ENCODE data around the gene CYP20A1.
A peak's percentile ranks its signal among the peaks of the same experiment; 100 is the strongest.
"Not testable (repeated sequence)": the region's sequence is repeated elsewhere in the genome, so short reads cannot be mapped to it uniquely, and the experiment has no call there.

The CYP20A1 gene

DNA sequence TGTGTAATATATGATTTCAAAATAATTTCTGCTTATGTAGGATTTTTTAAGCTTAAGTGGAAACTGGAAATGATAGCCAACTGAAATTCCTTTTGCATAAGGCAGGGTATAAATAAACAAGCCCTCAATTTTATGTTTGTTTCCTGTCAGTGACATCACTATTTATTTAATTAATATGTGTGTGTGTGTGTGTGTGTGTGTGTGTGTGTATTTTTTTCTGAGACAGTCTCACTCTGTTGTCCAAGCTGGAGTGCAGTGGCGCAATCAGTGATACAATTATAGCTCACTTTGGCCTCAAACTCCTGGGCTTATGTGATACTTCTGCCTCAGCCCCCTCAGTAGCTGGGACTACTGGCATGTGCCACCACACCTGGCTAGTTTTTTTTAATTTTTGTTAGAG lies 29.3 kb upstream of the CYP20A1 start:
- DNase-seq (ENCODE audit: low read depth in 2 of 2): peak; percentile 24 to 32
- TF ChIP-seq, protein P1, sequence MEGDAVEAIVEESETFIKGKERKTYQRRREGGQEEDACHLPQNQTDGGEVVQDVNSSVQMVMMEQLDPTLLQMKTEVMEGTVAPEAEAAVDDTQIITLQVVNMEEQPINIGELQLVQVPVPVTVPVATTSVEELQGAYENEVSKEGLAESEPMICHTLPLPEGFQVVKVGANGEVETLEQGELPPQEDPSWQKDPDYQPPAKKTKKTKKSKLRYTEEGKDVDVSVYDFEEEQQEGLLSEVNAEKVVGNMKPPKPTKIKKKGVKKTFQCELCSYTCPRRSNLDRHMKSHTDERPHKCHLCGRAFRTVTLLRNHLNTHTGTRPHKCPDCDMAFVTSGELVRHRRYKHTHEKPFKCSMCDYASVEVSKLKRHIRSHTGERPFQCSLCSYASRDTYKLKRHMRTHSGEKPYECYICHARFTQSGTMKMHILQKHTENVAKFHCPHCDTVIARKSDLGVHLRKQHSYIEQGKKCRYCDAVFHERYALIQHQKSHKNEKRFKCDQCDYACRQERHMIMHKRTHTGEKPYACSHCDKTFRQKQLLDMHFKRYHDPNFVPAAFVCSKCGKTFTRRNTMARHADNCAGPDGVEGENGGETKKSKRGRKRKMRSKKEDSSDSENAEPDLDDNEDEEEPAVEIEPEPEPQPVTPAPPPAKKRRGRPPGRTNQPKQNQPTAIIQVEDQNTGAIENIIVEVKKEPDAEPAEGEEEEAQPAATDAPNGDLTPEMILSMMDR (IDR thresholded peaks at IDR 0.05; ENCODE audit: low read depth, low read length): no peak
- H3K4me3 ChIP-seq (replicated peaks in 1 of 2; ENCODE audit: low read depth in 2 of 2, low read length in 2 of 2): no peak overlapping the region

DNA sequence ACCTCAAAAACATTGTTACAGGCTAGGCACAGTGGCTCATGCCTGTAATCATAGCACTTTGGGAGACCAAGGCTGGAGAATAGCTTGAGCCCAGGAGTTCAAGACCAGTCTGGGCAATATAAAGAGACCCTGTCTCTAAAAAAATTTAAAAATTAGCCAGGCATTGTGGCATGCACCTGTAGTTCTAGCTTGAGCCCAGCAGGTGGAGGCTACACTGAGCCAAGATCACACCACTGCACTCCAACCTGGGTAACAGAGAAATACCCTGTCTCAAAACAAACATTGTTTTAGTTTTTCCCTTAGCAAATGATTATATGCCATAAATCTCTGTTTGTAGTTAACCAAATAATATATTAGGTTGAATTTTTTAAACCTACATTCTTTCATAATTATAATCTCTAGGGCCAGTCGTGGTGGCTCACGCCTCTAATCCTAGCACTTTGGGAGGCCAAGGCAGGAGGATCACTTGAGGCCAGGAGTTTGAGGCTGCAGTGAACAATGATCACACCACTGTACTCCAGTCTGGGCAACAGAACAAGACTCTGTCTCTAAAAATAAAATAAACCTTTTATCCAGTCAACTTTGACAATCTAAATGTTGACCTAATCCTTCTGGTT lies 13.3 kb upstream of the CYP20A1 start:
- DNase-seq (ENCODE audit: low read depth in 2 of 2): peak; percentile 34 to 41
- H3K4me3 ChIP-seq (replicated peaks in 1 of 2; ENCODE audit: low read depth in 2 of 2, low read length in 2 of 2): no peak overlapping the region
- TF ChIP-seq, protein P1 (IDR thresholded peaks at IDR 0.05; ENCODE audit: low read depth, low read length): peak; percentile 79

GRCh38 chr2:203229674-203230073 lies 9.1 kb upstream of the CYP20A1 start:
- not testable (repeated sequence) for H3K4me3 ChIP-seq (replicated peaks in 1 of 2; ENCODE audit: low read depth in 2 of 2, low read length in 2 of 2); DNase-seq (ENCODE audit: low read depth in 2 of 2)

GRCh38 chr2:203237346-203238238 lies 1.2 kb upstream of the CYP20A1 start:
- no peak for DNase-seq (ENCODE audit: low read depth in 2 of 2)
- peak overlapping the region in 1 of 2 donors; percentile 89 for H3K4me3 ChIP-seq (replicated peaks in 1 of 2; ENCODE audit: low read depth in 2 of 2, low read length in 2 of 2)
- TF ChIP-seq, protein P1 (IDR thresholded peaks at IDR 0.05; ENCODE audit: low read depth, low read length): no peak

GRCh38 chr2:203238292-203238703 lies 520 bp upstream of the CYP20A1 start:
- peak overlapping the region; percentile 63 to 89 for H3K4me3 ChIP-seq (replicated peaks in 1 of 2; ENCODE audit: low read depth in 2 of 2, low read length in 2 of 2)
- TF ChIP-seq, protein P1 (IDR thresholded peaks at IDR 0.05; ENCODE audit: low read depth, low read length): no peak
- DNase-seq (ENCODE audit: low read depth in 2 of 2): no peak

GRCh38 chr2:203240491-203240890 lies 1.7 kb downstream of the CYP20A1 start:
- TF ChIP-seq, protein P1 (IDR thresholded peaks at IDR 0.05; ENCODE audit: low read depth, low read length): no peak
- peak overlapping the region in 1 of 2 donors; percentile 63 for H3K4me3 ChIP-seq (replicated peaks in 1 of 2; ENCODE audit: low read depth in 2 of 2, low read length in 2 of 2)
- DNase-seq (ENCODE audit: low read depth in 2 of 2): no peak

DNA sequence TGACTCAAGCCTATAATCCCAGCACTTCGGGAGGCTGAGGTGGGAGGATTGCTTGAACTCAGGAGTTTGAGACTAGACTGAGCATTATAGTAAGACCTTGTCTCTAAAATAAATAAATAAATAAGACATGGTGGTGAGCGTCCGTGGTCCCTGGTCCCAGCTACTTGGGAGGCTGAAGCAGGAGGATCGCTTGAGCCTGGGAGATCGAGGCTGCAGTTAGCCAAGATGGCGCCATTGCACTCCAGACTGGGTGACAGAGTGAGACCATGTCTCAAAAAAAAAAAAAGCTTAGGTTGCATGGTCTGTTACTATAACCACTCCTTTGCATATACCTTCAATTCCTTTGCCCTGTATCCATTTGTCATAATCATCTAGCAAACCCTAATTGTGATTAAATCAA lies 3.7 kb downstream of the CYP20A1 start:
- TF ChIP-seq, protein P1 (IDR thresholded peaks at IDR 0.05; ENCODE audit: low read depth, low read length): no peak
- H3K4me3 ChIP-seq (replicated peaks in 1 of 2; ENCODE audit: low read depth in 2 of 2, low read length in 2 of 2): no peak overlapping the region
- no peak for DNase-seq (ENCODE audit: low read depth in 2 of 2)

Data from cardiac fibroblast (primary cell).